ENCODE results near the gene NXT1. TPM values are rescaled to one million over a fixed set of nuclear protein-coding genes. Genes with fewer than 3 reads are reported as not detected.

Gene NXT1
- total RNA-seq, 1 experiment from 2014 or later, result 34.1 TPM

GRCh38 chr20:23367770-23368169 lies 17.2 kb downstream of the NXT1 start:
- Mint-ChIP-seq H3K4me3 (ENCODE audit: unreplicated experiment) (no peak overlapping the region), H3K9me3 (ENCODE audit: unreplicated experiment) (no peaks in the 10 kb centered on the region), H3K4me1 (ENCODE audit: low read depth, unreplicated experiment) (peaks cover 17% of the 10 kb centered on the region), H3K27me3 (ENCODE audit: insufficient read depth, unreplicated experiment) (no peaks in the 10 kb centered on the region), H3K36me3 (ENCODE audit: insufficient read depth, unreplicated experiment) (peaks cover 75% of the 10 kb centered on the region), H3K27ac (ENCODE audit: unreplicated experiment) (no peak overlapping the region)
- DNase-seq, result no peak
- Histone ChIP-seq H3K4me3 (ENCODE audit: low read depth, low read length) (no peak overlapping the region), H3K4me1 (peaks cover 13% of the 10 kb centered on the region), H3K27me3 (replicated peaks; ENCODE audit: control insufficient read depth, insufficient read depth, low read length) (no peaks in the 10 kb centered on the region), H3K9me3 (no peaks in the 10 kb centered on the region), H3K36me3 (ENCODE audit: control insufficient read depth, insufficient read depth, low read length) (peaks cover 5% of the 10 kb centered on the region)
- POLR2A ChIA-PET, result interaction anchor here (1.7 kb wide), 1 partner anchor 10 kb away, joined by 9 read pairs; no protein-coding TSS in a partner anchor
- BruUV-seq (replicated peaks), result no TSS peak
- TF ChIP-seq CTCF (IDR thresholded peaks at IDR 0.05; ENCODE audit: insufficient read depth in 1 of 2, low read depth in 1 of 2, low read length in 1 of 2, severe bottlenecking in 1 of 2, unreplicated experiment in 1 of 2), result no peak
- intact Hi-C loops (cut with micrococcal nuclease; ENCODE audit: unreplicated experiment), result no loop called here
- CTCF ChIA-PET, result no interaction called here

GRCh38 chr20:23368316-23369071 lies 17.9 kb downstream of the NXT1 start:
- no peak overlapping the region for H3K27ac Mint-ChIP-seq (ENCODE audit: unreplicated experiment)
- no peak overlapping the region for H3K4me3 Mint-ChIP-seq (ENCODE audit: unreplicated experiment)
- ChIA-PET POLR2A (interaction anchor here (0.8 to 1.7 kb wide), 2 partner anchors 10 to 53 kb away, joined by 3 to 9 read pairs; partner anchors contain the start of gene NAPB), CTCF (no interaction called here)
- H3K36me3 Mint-ChIP-seq (ENCODE audit: insufficient read depth, unreplicated experiment), result peaks cover 70% of the 10 kb centered on the region
- BruUV-seq (replicated peaks), result no TSS peak
- Histone ChIP-seq H3K9me3 (no peaks in the 10 kb centered on the region), H3K36me3 (ENCODE audit: control insufficient read depth, insufficient read depth, low read length) (peaks cover 6% of the 10 kb centered on the region), H3K27me3 (replicated peaks; ENCODE audit: control insufficient read depth, insufficient read depth, low read length) (no peaks in the 10 kb centered on the region), H3K4me3 (ENCODE audit: low read depth, low read length) (no peak overlapping the region), H3K4me1 (peaks cover 7% of the 10 kb centered on the region)
- peaks cover 10% of the 10 kb centered on the region for H3K4me1 Mint-ChIP-seq (ENCODE audit: low read depth, unreplicated experiment)
- TF ChIP-seq CTCF (IDR thresholded peaks at IDR 0.05; ENCODE audit: insufficient read depth in 1 of 2, low read depth in 1 of 2, low read length in 1 of 2, severe bottlenecking in 1 of 2, unreplicated experiment in 1 of 2), result no peak
- intact Hi-C loops (cut with micrococcal nuclease; ENCODE audit: unreplicated experiment), result no loop called here
- H3K27me3 Mint-ChIP-seq (ENCODE audit: insufficient read depth, unreplicated experiment), result no peaks in the 10 kb centered on the region
- H3K9me3 Mint-ChIP-seq (ENCODE audit: unreplicated experiment), result no peaks in the 10 kb centered on the region
- DNase-seq, result no peak

- TF ChIP-seq CTCF (IDR thresholded peaks at IDR 0.05; ENCODE audit: insufficient read depth in 1 of 2, low read depth in 1 of 2, low read length in 1 of 2, severe bottlenecking in 1 of 2, unreplicated experiment in 1 of 2), result no peak
- peaks cover 6% of the 10 kb centered on the region for H3K36me3 ChIP-seq (ENCODE audit: control insufficient read depth, insufficient read depth, low read length)
- H3K27me3 Mint-ChIP-seq (ENCODE audit: insufficient read depth, unreplicated experiment), result no peaks in the 10 kb centered on the region
- ChIA-PET CTCF (no interaction called here), POLR2A (interaction anchor here (0.8 to 1.7 kb wide), 2 partner anchors 11 to 52 kb away, joined by 3 to 9 read pairs; partner anchors contain the start of gene NAPB)
- H3K27me3 ChIP-seq (replicated peaks; ENCODE audit: control insufficient read depth, insufficient read depth, low read length), result no peaks in the 10 kb centered on the region
- no peak overlapping the region for H3K4me3 ChIP-seq (ENCODE audit: low read depth, low read length)
- peaks cover 9% of the 10 kb centered on the region for H3K4me1 Mint-ChIP-seq (ENCODE audit: low read depth, unreplicated experiment)
- no peaks in the 10 kb centered on the region for H3K9me3 ChIP-seq
- BruUV-seq (replicated peaks), result no TSS peak
- H3K4me1 ChIP-seq, result peaks cover 7% of the 10 kb centered on the region
- DNase-seq, result no peak
- no peak overlapping the region for H3K27ac Mint-ChIP-seq (ENCODE audit: unreplicated experiment)
- H3K36me3 Mint-ChIP-seq (ENCODE audit: insufficient read depth, unreplicated experiment), result peaks cover 73% of the 10 kb centered on the region
- H3K9me3 Mint-ChIP-seq (ENCODE audit: unreplicated experiment), result no peaks in the 10 kb centered on the region
- intact Hi-C loops (cut with micrococcal nuclease; ENCODE audit: unreplicated experiment), result no loop called here
- H3K4me3 Mint-ChIP-seq (ENCODE audit: unreplicated experiment), result no peak overlapping the region
These were observed 18.7 kb downstream of the NXT1 start for GRCh38 chr20:23369072-23369823.

All from Caco-2 (cell line).